Frontal cortex (tissue), 4 donors: Measurements from ENCODE around the gene TBXAS1. TPM values are rescaled to one million over a fixed set of nuclear protein-coding genes. Genes with fewer than 3 reads are reported as not detected.
A peak's percentile ranks its signal among the peaks of the same experiment; 100 is the strongest.

Experiments
- DNase-seq, 2 donors: peaks; one replicate each; pipeline ENCODE4 v3.0.0; 2012; ENCODE audit warnings: low spot score in 2 of 2
- FAIRE-seq: peaks from 2 replicates; lab custom pipeline; 2012; peaks lifted over from hg19 to GRCh38; lab: Jason Lieb, UNC
- total RNA-seq: library from RNA; depleted of rRNA; stranded (reverse); fragments of >200 nt; gene quantifications from one replicate; pipeline ENCODE4 v1.2.3, GENCODE V29; 2014
- donor health status: control.
- donor health status: control.
- donor health status: control.

Gene TBXAS1
- total RNA-seq, 1 donor from 2014 or later = 2.9 TPM

DNA sequence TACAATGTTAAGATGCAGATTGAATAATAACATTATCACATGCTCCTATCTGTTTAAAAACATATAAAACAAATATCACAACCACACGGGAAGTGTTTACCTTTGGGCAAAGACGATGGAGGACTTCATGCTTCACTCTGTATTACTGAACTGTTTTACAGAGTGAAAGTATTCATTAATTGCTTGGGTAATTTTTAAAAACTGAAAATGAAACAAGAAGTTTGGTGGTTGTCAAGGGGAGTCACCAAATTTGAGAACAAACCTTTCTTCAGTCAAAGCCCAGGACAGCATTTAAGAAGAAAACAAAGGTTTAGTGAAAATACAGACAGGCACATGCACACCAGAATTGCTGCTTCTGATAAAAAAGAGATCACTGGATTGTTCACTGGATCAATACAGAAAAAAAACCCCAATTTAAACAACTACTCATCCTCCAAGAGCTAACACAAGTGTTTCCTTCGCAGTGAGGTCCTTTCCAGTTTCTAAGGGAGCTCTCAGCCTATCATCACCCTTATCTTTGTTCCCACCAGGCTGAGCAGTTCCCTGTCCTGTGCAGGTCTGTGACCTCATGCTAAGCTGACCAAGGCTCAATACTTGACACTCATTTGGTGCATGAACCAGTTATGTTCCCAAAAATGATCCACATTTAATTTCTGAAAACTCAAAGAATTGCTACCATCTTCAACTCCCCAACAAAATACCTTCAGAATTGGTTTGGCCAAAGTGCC, 224.9 kb downstream of the TBXAS1 start:
- no peak for DNase-seq
- FAIRE-seq = no peak

- FAIRE-seq (no peak), DNase-seq (no peak)
These were observed 225.7 kb downstream of the TBXAS1 start for GRCh38 chr7:140054751-140055150.

GRCh38 chr7:140055833-140056232, 226.8 kb downstream of the TBXAS1 start:
- no peak for DNase-seq
- FAIRE-seq = no peak

GRCh38 chr7:140056431-140057142, 227.5 kb downstream of the TBXAS1 start:
- FAIRE-seq = no peak
- no peak for DNase-seq

- no peak for FAIRE-seq
- no peak for DNase-seq
These were observed 228.1 kb downstream of the TBXAS1 start for GRCh38 chr7:140057143-140057535.

DNA sequence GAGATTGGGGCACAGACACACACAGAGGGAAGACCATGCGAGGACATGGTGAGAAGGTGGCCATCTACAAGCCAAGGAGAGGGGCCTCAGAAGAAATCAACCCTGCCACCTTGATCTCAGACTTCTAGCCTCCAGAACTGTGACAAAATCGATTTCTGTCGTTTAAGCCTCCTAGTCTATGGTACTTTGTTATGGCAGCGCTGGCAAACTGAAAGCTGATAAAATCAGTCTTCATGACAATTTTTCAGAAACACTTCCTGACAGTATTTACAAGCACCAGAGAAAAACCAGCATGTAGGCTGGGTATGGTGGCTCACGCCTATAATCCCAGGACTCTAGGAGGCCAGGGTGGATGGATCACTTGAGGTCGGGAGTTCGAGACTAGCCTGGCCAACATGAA, 229.5 kb downstream of the TBXAS1 start:
- no peak for FAIRE-seq
- DNase-seq = no peak

DNA sequence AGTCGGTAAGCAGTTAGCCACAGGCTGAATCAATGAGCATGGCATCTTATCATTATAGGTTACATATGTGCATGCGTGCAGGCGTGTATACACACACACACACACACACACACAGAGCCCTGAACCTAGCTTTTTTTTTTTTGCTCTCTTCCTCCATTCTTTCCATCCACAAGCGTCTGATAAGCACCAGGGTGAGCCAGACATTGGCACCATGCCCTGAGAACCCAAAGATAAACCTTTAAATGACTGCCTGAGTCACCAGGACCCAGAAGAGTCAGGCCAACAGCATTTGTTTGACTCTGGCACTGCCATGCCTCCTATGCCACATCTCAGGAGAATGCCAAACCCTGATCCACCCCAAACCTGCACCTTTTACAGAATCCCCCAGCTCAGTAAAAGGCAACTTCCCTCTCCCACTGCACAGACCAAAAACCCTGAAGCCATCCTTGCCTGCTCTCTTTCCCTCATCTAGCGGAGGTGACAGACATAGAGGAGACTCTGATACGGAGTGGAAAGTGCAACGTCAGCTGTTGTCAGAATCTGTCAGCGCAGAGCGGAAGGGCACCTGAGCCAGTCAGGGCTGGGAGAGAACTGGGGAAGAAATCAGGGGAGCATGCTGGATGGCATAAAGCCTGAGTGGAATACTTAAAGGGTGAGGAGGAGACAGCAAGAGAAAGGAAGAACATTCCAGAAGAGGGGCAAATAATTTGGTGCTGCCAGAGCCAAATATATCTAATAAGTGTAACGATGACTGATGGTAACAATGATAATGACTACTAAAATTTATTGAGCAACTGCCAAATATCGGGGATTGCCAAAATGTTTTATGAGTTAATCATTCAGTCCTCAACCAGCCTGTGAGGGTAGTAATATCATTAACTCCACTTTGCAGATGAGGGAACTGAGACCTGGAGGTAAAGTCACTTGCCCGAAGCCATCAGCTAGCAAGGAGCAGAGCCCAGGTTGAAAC, 230.5 kb downstream of the TBXAS1 start:
- no peak for FAIRE-seq
- DNase-seq = no peak

DNA sequence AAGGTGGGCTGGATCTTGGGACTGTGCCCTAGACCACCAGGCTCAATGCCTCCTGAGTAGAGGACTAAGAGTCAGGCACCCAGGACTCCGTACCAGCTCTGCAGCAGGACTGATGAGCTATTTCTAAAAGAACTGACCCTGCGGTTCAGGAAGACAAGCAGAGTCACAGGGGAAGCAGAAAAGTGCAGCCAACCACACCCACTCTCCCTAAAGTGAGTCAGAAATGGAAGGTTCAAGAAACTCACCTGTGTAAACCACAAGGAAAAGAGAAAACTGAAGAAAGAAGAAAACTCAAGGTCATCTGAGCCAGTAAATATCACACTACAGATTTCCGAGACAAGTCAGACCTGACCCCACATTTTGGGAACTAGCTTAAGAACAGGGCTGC, 231.2 kb downstream of the TBXAS1 start:
- FAIRE-seq = no peak
- no peak for DNase-seq

DNA sequence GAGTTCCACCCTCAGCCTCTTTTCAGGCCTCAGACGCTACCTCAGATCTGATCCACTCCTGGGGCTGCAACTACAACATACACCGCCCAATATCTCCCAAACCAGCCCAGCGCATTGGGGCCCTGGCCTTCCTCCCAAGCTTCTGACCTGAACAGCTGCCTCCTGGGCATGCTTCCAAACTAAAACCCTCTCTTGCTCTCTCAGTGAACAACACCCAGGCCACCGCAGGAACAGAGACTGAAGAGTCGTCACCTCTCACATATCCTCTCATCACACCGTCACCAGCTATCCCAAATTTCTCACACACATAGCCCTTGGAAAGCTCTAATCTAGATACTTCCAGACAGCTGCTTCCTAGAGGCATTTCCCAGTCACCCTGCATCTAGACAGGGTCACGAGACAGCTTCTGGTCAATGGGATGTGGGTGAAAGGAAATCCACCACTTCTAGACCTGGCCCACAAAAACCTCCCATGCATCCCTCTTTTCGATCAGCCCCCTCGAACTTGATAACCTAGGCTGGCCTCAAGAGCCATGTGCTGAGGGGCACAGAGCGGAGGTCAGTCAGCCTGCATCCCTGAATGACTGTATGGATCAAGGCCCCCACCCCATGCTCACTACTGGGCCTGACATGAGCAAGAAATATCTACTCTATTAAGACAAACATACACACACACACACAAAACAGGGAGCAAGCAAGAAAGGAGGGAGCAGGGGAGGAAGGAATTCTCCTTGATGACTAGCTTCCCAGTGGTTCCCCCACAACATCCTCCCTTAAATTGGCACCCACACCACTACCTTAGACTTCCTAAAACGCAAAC, 231.9 kb downstream of the TBXAS1 start:
- FAIRE-seq = no peak
- DNase-seq = no peak

DNA sequence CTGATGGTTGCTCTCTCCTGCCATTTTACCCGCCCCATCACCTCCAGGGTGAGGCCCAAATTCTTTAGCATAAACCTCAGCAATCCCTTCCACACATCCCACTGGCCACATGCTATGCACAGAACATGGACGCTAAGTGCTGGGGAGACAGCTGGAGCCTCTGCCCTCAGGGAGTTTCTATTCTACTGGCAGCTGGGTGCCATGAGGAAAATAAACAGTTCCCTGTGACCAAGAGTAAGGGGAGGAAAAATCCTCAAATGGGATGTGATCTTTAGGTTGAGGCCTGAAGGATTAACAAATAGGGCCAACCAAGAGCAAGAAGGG, 232.5 kb downstream of the TBXAS1 start:
- DNase-seq (no peak), FAIRE-seq (no peak)

GRCh38 chr7:140062118-140062527, 233.1 kb downstream of the TBXAS1 start:
- DNase-seq (peak in 1 of 2 donors; percentile 31), FAIRE-seq (no peak)

DNA sequence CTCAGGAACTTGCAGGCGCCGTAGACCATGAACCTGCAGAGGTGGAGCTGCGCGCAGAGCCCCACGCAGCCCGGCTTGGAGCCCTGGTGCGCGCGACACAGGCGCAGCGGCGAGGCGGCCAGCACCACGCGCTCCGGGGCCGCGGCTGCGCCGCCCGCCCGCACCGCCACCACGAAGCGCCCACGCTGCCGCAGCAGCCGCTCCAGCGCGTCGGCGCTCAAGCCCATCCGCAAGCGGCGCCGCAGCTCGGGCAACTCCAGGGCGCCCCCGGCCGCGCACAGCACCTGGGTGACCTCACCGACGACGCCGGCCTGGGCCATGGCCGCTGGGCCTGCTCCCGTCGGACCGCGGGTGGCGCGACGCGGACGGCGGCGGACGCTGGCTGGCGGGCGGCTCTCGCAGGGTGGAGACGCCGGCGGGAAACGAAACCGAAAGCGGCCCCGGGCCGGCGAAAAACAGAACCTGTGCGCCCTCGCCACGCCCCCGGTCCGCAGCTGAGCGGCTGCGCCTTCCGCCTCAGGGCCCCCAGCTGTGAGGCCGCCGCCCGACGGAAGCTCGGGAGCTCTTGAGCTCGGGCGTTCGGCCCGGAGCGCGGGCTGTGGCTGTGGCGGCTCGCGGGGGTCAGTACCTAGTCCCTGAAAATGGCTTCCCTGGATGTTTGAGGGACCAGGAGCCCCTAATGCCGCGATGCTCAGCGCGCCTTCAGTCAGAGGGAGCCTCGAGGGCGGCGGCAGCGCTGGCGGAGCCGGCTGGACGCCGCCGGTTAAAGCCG, 233.7 kb downstream of the TBXAS1 start, which contains the start of gene PARP12:
Gene PARP12, minus strand, starts transcription at position 424 of the 772 bp plus-strand sequence. Its CDS starts 104 bp downstream, at position 320.
- FAIRE-seq = no peak
- peak; percentile 68 to 69 for DNase-seq

DNA sequence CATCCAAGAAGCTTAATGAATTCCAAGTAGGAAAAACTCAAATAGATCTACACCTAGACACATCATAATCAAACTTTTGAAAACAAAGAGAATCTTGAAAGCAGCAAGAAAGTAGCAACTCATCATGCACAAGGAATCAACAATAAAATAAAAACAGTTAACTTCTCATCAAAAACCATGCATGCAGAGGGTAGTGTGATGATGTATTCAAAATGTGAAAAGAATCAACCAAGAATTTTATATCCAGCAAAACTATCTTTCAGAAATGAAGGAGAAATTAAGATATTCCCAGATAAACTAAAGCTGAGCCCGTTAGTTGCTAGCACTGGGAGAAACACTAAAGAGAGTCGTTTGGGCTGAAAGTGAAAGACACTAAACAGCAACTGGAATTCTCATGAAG, 238.0 kb downstream of the TBXAS1 start:
- no peak for FAIRE-seq

GRCh38 chr7:140068033-140068432, 239.0 kb downstream of the TBXAS1 start:
- FAIRE-seq (no peak), DNase-seq (no peak)

More for the DNA sequence above, 238.0 kb downstream of the TBXAS1 start:
- DNase-seq = no peak

DNA sequence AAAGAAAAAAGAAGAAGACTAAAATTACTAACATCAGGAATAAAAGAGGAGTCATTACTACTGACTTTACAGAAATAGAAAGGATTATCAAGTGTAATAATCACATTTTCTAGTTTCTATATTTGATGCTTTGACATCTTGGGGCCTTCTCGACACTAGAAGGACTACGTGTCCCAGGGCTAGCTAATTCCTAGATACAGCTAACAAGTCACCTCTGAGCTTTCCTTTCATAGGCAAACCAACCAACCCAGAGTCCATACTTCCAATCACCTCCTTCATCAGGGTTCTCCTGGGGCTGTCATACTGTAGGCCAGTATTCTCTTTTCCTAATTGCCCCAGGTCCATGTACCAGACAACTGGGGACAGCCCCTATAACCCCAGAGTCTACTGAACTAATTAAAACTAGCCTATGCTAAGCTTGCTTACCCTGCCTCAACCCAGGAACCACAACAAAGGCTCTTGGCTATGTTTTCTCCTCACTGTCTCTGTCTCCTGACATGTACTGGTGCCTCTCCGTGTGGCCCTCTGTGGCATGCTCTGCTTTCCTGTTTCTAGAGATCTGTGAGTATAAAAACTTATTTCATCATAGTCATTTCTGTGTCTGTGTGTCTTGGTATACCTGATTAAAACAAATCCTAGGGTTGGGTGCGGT, 240.4 kb downstream of the TBXAS1 start:
- FAIRE-seq (no peak), DNase-seq (no peak)
